ENCODE data around the gene LCAT. TPM values are rescaled to one million over a fixed set of nuclear protein-coding genes. Genes with fewer than 3 reads are reported as not detected.

The LCAT gene
- total and polyA plus RNA-seq, 9 of the 15 experiments (the other 6 are each of a cell fraction or from before 2014, with no cell fraction given), result 0.46 to 21.0 (median 5.0) TPM

GRCh38 chr16:67993207-67994039, 49.5 kb upstream of the LCAT start (continued):
- no peak for TF ChIP-seq ZBTB49 (CRISPR knock-in tag; IDR thresholded peaks at IDR 0.05; ENCODE audit: borderline replicate concordance)
- TF ChIP-seq ZNF766 (CRISPR knock-in tag; conservative IDR thresholded peaks at IDR 0.05), result no peak; the same call in 1 of the 2 replicates
- TF ChIP-seq THRB (CRISPR knock-in tag; conservative IDR thresholded peaks at IDR 0.05), result no peak
- TF ChIP-seq E2F5 (CRISPR knock-in tag; IDR thresholded peaks at IDR 0.05), result no peak; the same call in 1 of the 2 replicates
- no peak; the same call in 1 of the 2 replicates for TF ChIP-seq C11orf30 (IDR thresholded peaks at IDR 0.05; ENCODE audit: low read depth)
- TF ChIP-seq FIP1L1 (IDR thresholded peaks at IDR 0.05; ENCODE audit: low read depth, low read length, poor library complexity, severe bottlenecking), result peak; percentile 27
- TF ChIP-seq ELK3 (CRISPR knock-in tag; IDR thresholded peaks at IDR 0.05), result 0 out of 2 replicates have a peak, but pooled peaks have one; percentile 27
- TF ChIP-seq DMBX1 (CRISPR knock-in tag; IDR thresholded peaks at IDR 0.05; ENCODE audit: borderline replicate concordance), result peak; percentile 57; the same call in 1 of the 2 replicates
- TF ChIP-seq IFI16 (CRISPR knock-in tag; IDR thresholded peaks at IDR 0.05), result no peak
- no peak for TF ChIP-seq EHMT2 (IDR thresholded peaks at IDR 0.05)
- no peak for TF ChIP-seq CHAMP1 (IDR thresholded peaks at IDR 0.05)
- peak; percentile 77; the same call in 1 of the 2 replicates for TF ChIP-seq ZNF76 (CRISPR knock-in tag; IDR thresholded peaks at IDR 0.05; ENCODE audit: borderline replicate concordance)
- no peak for TF ChIP-seq NR1H2 (CRISPR knock-in tag; IDR thresholded peaks at IDR 0.05)
- no peak for TF ChIP-seq CCAR2 (IDR thresholded peaks at IDR 0.05; ENCODE audit: low read depth, low read length)
- peak; percentile 46; the same call in 1 of the 2 replicates for TF ChIP-seq MBD2 (IDR thresholded peaks at IDR 0.05; ENCODE audit: borderline replicate concordance, low read depth)
- no peak for TF ChIP-seq ZNF778 (CRISPR knock-in tag; IDR thresholded peaks at IDR 0.05)
- peak; percentile 25; the same call in 1 of the 2 replicates for TF ChIP-seq PKNOX1 (IDR thresholded peaks at IDR 0.05)
